Panc1 (cell line): Measurements from ENCODE around the gene SH3BP4.
A peak's percentile ranks its signal among the peaks of the same experiment; 100 is the strongest.

Source experiments
- POLR2AphosphoS5 ChIP-seq: IDR thresholded peaks from 2 replicates; pipeline ENCODE4 v1.6.1; 2012; ENCODE audit warnings: mild to moderate bottlenecking, low read depth, low read length, moderate library complexity
- SIN3A ChIP-seq: IDR thresholded peaks from 2 replicates; pipeline ENCODE4 v1.6.1; 2012; ENCODE audit warnings: low read depth, mild to moderate bottlenecking, low read length, moderate library complexity, borderline replicate concordance; ENCODE audit not compliant: insufficient read depth
- TF ChIP-seq, protein P1 (sequence below): fragments of 450-650 bp; IDR thresholded peaks from 2 replicates; pipeline ENCODE4 v1.5.1; 2017; ENCODE audit warnings: mild to moderate bottlenecking

DNA sequence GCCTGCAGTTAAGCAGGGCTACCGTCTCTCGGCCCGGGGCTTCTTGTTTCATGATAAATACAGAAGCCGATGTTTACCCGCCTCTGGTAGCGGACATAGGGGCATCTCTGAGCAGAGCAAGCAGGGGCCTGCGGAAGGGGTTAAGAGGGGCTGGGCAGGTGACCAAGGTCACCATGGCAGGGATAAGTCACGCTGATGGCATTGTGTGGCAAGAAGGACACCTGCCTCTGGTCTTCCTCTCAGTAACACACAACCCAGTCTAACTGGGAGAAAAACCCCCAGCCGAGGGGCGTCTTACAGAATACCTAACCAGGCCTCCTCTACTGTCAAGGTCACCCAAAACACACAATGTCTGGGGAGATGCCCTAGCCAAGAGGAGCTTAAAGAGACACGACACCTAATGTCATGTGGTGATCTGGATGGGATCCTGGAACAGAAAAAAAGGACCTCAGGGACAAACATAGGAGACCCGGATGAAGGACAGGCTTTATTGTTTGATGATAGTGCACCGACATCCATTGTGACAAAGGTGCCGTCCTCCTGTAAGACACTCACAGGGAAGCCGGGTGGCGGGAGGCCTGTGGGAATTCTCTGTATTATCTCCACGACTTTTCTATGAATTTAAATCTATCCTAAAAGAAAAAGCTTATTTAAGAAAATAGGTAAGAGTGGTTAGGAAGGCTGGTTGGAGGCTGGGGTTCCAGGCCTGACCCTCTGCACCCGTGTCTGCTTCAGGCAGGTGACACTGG, 24.8 kb downstream of the SH3BP4 start:
- TF ChIP-seq, protein P1, sequence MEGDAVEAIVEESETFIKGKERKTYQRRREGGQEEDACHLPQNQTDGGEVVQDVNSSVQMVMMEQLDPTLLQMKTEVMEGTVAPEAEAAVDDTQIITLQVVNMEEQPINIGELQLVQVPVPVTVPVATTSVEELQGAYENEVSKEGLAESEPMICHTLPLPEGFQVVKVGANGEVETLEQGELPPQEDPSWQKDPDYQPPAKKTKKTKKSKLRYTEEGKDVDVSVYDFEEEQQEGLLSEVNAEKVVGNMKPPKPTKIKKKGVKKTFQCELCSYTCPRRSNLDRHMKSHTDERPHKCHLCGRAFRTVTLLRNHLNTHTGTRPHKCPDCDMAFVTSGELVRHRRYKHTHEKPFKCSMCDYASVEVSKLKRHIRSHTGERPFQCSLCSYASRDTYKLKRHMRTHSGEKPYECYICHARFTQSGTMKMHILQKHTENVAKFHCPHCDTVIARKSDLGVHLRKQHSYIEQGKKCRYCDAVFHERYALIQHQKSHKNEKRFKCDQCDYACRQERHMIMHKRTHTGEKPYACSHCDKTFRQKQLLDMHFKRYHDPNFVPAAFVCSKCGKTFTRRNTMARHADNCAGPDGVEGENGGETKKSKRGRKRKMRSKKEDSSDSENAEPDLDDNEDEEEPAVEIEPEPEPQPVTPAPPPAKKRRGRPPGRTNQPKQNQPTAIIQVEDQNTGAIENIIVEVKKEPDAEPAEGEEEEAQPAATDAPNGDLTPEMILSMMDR: no peak
- TF ChIP-seq SIN3A (no peak), POLR2AphosphoS5 (0 out of 2 replicates have a peak, but pooled peaks have one; percentile 8)
